Endothelial cell of umbilical vein (primary cell): ENCODE data around the gene COL9A1. TPM values are rescaled to one million over a fixed set of nuclear protein-coding genes. Genes with fewer than 3 reads are reported as not detected.

Source experiments
- BruUV-seq: library from RNA; stranded (reverse); fragments of 400-500 nt; replicated peaks from 2 replicates; lab custom pipeline; 2021; lab: Mats Ljungman, UMichigan
- CTCF ChIA-PET: fragments of 300-600, 350-600 bp; sonication (Branson Sonifier 250); formaldehyde crosslinking; loops from one replicate; lab custom pipeline; 2021; ENCODE audit warnings: antibody characterized with exemption, inconsistent platforms; lab: Charles Lee
- POLR2A ChIA-PET: fragments of 300-600, 350-600 bp; sonication (Branson Sonifier 250); formaldehyde crosslinking; loops from one replicate; lab custom pipeline; 2021; ENCODE audit warnings: antibody characterized with exemption, inconsistent platforms; lab: Charles Lee
- DNase-seq: peaks from one replicate; pipeline ENCODE4 v3.0.0-alpha.2; 2011; ENCODE audit warnings: low read depth, low spot score
- FAIRE-seq: peaks from 2 replicates; lab custom pipeline; 2011; peaks lifted over from hg19 to GRCh38; lab: Jason Lieb, UNC
- H2AFZ ChIP-seq: 2 replicates; pipeline ENCODE4 v1.6.0; 2012; ENCODE audit warnings: low read depth, low read length, control low read depth, inconsistent platforms
- H3K27ac ChIP-seq: 2 replicates; pipeline ENCODE4 v1.5.1; 2011; ENCODE audit warnings: low read depth, mild to moderate bottlenecking, control low read depth, low read length, moderate library complexity; ENCODE audit not compliant: insufficient read depth
- H3K27me3 ChIP-seq, 2 experiments: 2 replicates each; pipeline versions ENCODE4 v1.6.0 to v1.6.1; 2011; ENCODE audit warnings: low read length in 2 of 2, mixed read lengths in 1 of 2; ENCODE audit not compliant: control insufficient read depth in 2 of 2, insufficient read depth in 2 of 2
- H3K36me3 ChIP-seq, 2 experiments: 2 replicates in 1 of 2; 3 replicates in 1 of 2; pipeline ENCODE4 v1.5.1; 2011; ENCODE audit warnings: low read length in 2 of 2, mild to moderate bottlenecking in 1 of 2, moderate library complexity in 1 of 2; ENCODE audit not compliant: control insufficient read depth in 2 of 2, insufficient read depth in 2 of 2; ENCODE audit errors: extremely low read depth in 1 of 2
- H3K4me1 ChIP-seq: 3 replicates; pipeline ENCODE4 v1.5.1; 2011; ENCODE audit warnings: mild to moderate bottlenecking, low read length; ENCODE audit not compliant: control insufficient read depth, insufficient read depth; ENCODE audit errors: extremely low read depth
- H3K4me2 ChIP-seq: 2 replicates; pipeline ENCODE4 v1.6.1; 2011; ENCODE audit warnings: low read length, control low read depth, mixed read lengths; ENCODE audit not compliant: insufficient read depth
- H3K4me3 ChIP-seq, 3 experiments: fragments of 200-600 bp in 1 of 3; sonication (generic), shearing (Covaris generic) in 1 of 3; replicated peaks in 1 of 3; 2 replicates each; pipeline ENCODE4 v1.5.1; 2011 to 2016; ENCODE audit warnings: control low read depth in 3 of 3, low read length in 3 of 3, mild to moderate bottlenecking in 2 of 3, inconsistent platforms in 1 of 3, low read depth in 1 of 3, moderate library complexity in 1 of 3; ENCODE audit not compliant: insufficient read depth in 1 of 3
- H3K79me2 ChIP-seq: 2 replicates; pipeline ENCODE4 v1.6.0; 2012; ENCODE audit warnings: low read length, inconsistent platforms; ENCODE audit not compliant: control insufficient read depth, insufficient read depth
- H3K9ac ChIP-seq: replicated peaks from 2 replicates; pipeline ENCODE3; 2011; ENCODE audit warnings: low read length, control low read depth; ENCODE audit not compliant: insufficient read depth; ENCODE audit errors: extremely low read depth
- H3K9me1 ChIP-seq: replicated peaks from 3 replicates; pipeline ENCODE4 v1.6.0; 2011; ENCODE audit warnings: mild to moderate bottlenecking, low read length; ENCODE audit not compliant: control insufficient read depth, insufficient read depth; ENCODE audit errors: extremely low read depth
- H3K9me3 ChIP-seq: replicated peaks from 2 replicates; pipeline ENCODE4 v1.5.1; 2012; ENCODE audit warnings: low read length, inconsistent platforms; ENCODE audit not compliant: control insufficient read depth, insufficient read depth
- H4K20me1 ChIP-seq: replicated peaks from 2 replicates; pipeline ENCODE3; 2011; ENCODE audit warnings: mild to moderate bottlenecking, low read length; ENCODE audit not compliant: control insufficient read depth, insufficient read depth; ENCODE audit errors: extremely low read depth
- EZH2 ChIP-seq: IDR thresholded peaks from 2 replicates; pipeline ENCODE4 v1.6.1; 2012; ENCODE audit warnings: borderline replicate concordance, low read depth, mild to moderate bottlenecking, moderate library complexity, low read length, inconsistent platforms; ENCODE audit not compliant: severe bottlenecking
- FOS ChIP-seq: IDR thresholded peaks from 2 replicates; pipeline ENCODE4 v1.6.1; 2011; ENCODE audit warnings: mild to moderate bottlenecking, low read length, moderate library complexity, borderline replicate concordance; ENCODE audit not compliant: insufficient read depth
- GATA2 ChIP-seq: IDR thresholded peaks from 2 replicates; pipeline ENCODE4 v1.7.0; 2011; ENCODE audit warnings: low read depth, mild to moderate bottlenecking, moderate library complexity, mixed read lengths, low read length; ENCODE audit not compliant: insufficient read length, insufficient read depth
- JUN ChIP-seq: IDR thresholded peaks from 2 replicates; pipeline ENCODE4 v1.6.1; 2011; ENCODE audit warnings: borderline replicate concordance, low read depth; ENCODE audit not compliant: insufficient read length, insufficient read depth
- MYC ChIP-seq: IDR thresholded peaks from one replicate; pipeline ENCODE4 v1.6.1; 2011; ENCODE audit warnings: mild to moderate bottlenecking, low read depth, low read length
- POLR2A ChIP-seq: IDR thresholded peaks from 2 replicates; pipeline ENCODE4 v1.6.1; 2012; ENCODE audit warnings: low read depth, mild to moderate bottlenecking, control low read depth, low read length
- POLR2AphosphoS5 ChIP-seq: IDR thresholded peaks from 2 replicates; pipeline ENCODE4 v1.6.1; 2012; ENCODE audit warnings: low read depth, mild to moderate bottlenecking, control low read depth, low read length, moderate library complexity; ENCODE audit not compliant: insufficient read depth
- dilution Hi-C: fragments of 300-500 bp; cut with MboI; formaldehyde crosslinking; loops from one replicate; pipeline ENCODE4 v1.15.0; 2019; ENCODE audit warnings: low sequenced_read_pairs; ENCODE audit not compliant: extremely low pct_ligation_motif_present
- intact Hi-C: fragments of 100-400 bp; cut with micrococcal nuclease; formaldehyde crosslinking; loops from one replicate; pipeline ENCODE4 v1.10.0; 2022
- polyA plus RNA-seq, 4 experiments: library from polyadenylated mRNA; depleted of rRNA in 3 of 4; stranded (reverse) in 3 of 4; unstranded in 1 of 4; fragments of >200 nt; gene quantifications; 2 replicates each; pipeline versions ENCODE4 v1.2.1 to v1.2.3, GENCODE V29; 2011 to 2012; ENCODE audit warnings: missing spikeins in 1 of 4
- total RNA-seq: library from RNA; stranded (reverse); gene quantifications from 2 replicates; pipeline ENCODE4 v1.2.3, GENCODE V29; 2021
- TF ChIP-seq, protein P1 (sequence below), 2 donors: IDR thresholded peaks; 1 replicate in 1 of 2; 2 replicates in 1 of 2; pipeline ENCODE4 v1.5.1; 2011; ENCODE audit warnings: low read length in 2 of 2, mild to moderate bottlenecking in 2 of 2, moderate library complexity in 2 of 2, control low read depth in 1 of 2, inconsistent platforms in 1 of 2, low read depth in 1 of 2; ENCODE audit not compliant: insufficient read depth in 1 of 2; ENCODE audit errors: extremely low read depth in 1 of 2
- TF ChIP-seq, protein P2 (sequence below): IDR thresholded peaks from 2 replicates; pipeline ENCODE4 v1.6.1; 2011; ENCODE audit not compliant: insufficient read depth, insufficient read length

The COL9A1 gene
- total and polyA plus RNA-seq, 2 donors (not counting 3 experiments of a cell fraction or from before 2014, with no cell fraction given), result not detected

DNA sequence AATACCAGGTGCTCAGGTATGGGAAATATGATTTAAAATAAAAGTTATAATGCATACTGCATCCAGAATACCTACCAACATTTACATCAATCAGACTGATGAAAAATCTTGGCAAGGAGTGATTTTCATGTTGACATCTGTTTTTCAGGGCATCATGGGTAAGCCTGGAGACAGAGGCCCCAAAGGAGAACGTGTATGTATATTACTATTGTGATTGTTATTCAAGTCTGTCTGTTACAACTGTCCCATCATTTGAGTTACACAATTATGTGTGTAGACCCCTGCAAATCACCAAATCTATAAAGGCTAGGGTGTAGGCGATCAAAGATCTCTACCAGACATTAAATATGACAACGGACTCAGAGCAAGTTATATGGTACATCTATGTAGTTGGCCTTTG lies 118.2 kb downstream of the COL9A1 start:
- BruUV-seq, result no TSS peak
- intact Hi-C loops, result no loop called here
- no peak overlapping the region for H3K4me2 ChIP-seq
- DNase-seq, result no peak
- H3K27ac ChIP-seq, result no peak overlapping the region
- no peak overlapping the region for H3K9ac ChIP-seq
- H3K4me3 ChIP-seq, result no peak overlapping the region
- POLR2A ChIA-PET, result no interaction called here
- no peaks in the 10 kb centered on the region for H3K9me3 ChIP-seq
- no peaks in the 10 kb centered on the region for H4K20me1 ChIP-seq
- no peak for TF ChIP-seq POLR2A
- TF ChIP-seq MYC, result no peak
- TF ChIP-seq, protein P1, sequence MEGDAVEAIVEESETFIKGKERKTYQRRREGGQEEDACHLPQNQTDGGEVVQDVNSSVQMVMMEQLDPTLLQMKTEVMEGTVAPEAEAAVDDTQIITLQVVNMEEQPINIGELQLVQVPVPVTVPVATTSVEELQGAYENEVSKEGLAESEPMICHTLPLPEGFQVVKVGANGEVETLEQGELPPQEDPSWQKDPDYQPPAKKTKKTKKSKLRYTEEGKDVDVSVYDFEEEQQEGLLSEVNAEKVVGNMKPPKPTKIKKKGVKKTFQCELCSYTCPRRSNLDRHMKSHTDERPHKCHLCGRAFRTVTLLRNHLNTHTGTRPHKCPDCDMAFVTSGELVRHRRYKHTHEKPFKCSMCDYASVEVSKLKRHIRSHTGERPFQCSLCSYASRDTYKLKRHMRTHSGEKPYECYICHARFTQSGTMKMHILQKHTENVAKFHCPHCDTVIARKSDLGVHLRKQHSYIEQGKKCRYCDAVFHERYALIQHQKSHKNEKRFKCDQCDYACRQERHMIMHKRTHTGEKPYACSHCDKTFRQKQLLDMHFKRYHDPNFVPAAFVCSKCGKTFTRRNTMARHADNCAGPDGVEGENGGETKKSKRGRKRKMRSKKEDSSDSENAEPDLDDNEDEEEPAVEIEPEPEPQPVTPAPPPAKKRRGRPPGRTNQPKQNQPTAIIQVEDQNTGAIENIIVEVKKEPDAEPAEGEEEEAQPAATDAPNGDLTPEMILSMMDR (IDR thresholded peaks at IDR 0.05; ENCODE audit: extremely low read depth in 1 of 2, insufficient read depth in 1 of 2, low read depth in 1 of 2, low read length in 2 of 2), result no peak
- no peak for TF ChIP-seq EZH2
- no peak for TF ChIP-seq FOS
- TF ChIP-seq JUN, result no peak
- TF ChIP-seq, protein P2, sequence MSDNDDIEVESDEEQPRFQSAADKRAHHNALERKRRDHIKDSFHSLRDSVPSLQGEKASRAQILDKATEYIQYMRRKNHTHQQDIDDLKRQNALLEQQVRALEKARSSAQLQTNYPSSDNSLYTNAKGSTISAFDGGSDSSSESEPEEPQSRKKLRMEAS, result no peak
- TF ChIP-seq POLR2AphosphoS5, result no peak
- TF ChIP-seq GATA2, result no peak
- FAIRE-seq, result no peak
- H3K36me3 ChIP-seq, result no peaks in the 10 kb centered on the region
- no peak overlapping the region for H2AFZ ChIP-seq
- dilution Hi-C loops, result no loop called here
- no peaks in the 10 kb centered on the region for H3K4me1 ChIP-seq
- no peaks in the 10 kb centered on the region for H3K79me2 ChIP-seq
- CTCF ChIA-PET, result no interaction called here
- no peaks in the 10 kb centered on the region for H3K9me1 ChIP-seq
- no peaks in the 10 kb centered on the region for H3K27me3 ChIP-seq
